ENCODE data around the gene SLC15A4.

- TF ChIP-seq CTCF (conservative IDR thresholded peaks at IDR 0.05; ENCODE audit: low read length), result no peak
- no peak for TF ChIP-seq EZH2phosphoT487 (IDR thresholded peaks at IDR 0.05; ENCODE audit: borderline replicate concordance, low read depth, low read length)
Measured at GRCh38 chr12:128840862-128841468, 17.2 kb upstream of the SLC15A4 start.
